Mesendoderm (in vitro differentiated cells): Measurements from ENCODE around the gene FOXE3.

ENCODE experiments used
- DNase-seq: peaks from one replicate; pipeline ENCODE4 v3.0.0; 2013
- H2AK5ac ChIP-seq: 2 replicates; pipeline ENCODE4 v1.6.1; 2013; ENCODE audit warnings: low read length, inconsistent platforms
- H2BK120ac ChIP-seq: 2 replicates; pipeline ENCODE4 v1.6.1; 2013; ENCODE audit warnings: low read depth, mild to moderate bottlenecking, low read length, moderate library complexity, mixed read lengths
- H2BK15ac ChIP-seq: replicated peaks from 2 replicates; pipeline ENCODE4 v1.6.1; 2013; ENCODE audit warnings: low read depth, mild to moderate bottlenecking, moderate library complexity
- H2BK5ac ChIP-seq: 2 replicates; pipeline ENCODE4 v1.6.1; 2013; ENCODE audit warnings: low read length, inconsistent platforms
- H3K18ac ChIP-seq: 2 replicates; pipeline ENCODE4 v1.6.1; 2013; ENCODE audit warnings: mild to moderate bottlenecking, low read length, mixed read lengths
- H3K23ac ChIP-seq: one replicate; pipeline ENCODE4 v1.6.1; 2013; ENCODE audit warnings: low read length
- H3K27ac ChIP-seq: 2 replicates; pipeline ENCODE4 v1.5.1; 2013; ENCODE audit warnings: low read depth, mild to moderate bottlenecking, inconsistent platforms, low read length, moderate library complexity
- H3K27me3 ChIP-seq: 2 replicates; pipeline ENCODE4 v1.6.1; 2013; ENCODE audit warnings: low read length, control low read depth, mild to moderate bottlenecking, inconsistent platforms; ENCODE audit not compliant: insufficient read depth, poor library complexity
- H3K36me3 ChIP-seq: 2 replicates; pipeline ENCODE4 v1.6.1; 2013; ENCODE audit warnings: low read length, inconsistent platforms; ENCODE audit not compliant: control insufficient read depth, insufficient read depth
- H3K4ac ChIP-seq: one replicate; pipeline ENCODE4 v1.6.1; 2013; ENCODE audit warnings: low read depth, mild to moderate bottlenecking, low read length, moderate library complexity
- H3K4me1 ChIP-seq: 2 replicates; pipeline ENCODE4 v1.6.1; 2013; ENCODE audit warnings: low read depth, low read length, inconsistent platforms; ENCODE audit not compliant: control insufficient read depth
- H3K4me2 ChIP-seq: 2 replicates; pipeline ENCODE4 v1.6.1; 2013; ENCODE audit warnings: low read length
- H3K4me3 ChIP-seq: 2 replicates; pipeline ENCODE4 v1.5.1; 2013; ENCODE audit warnings: mild to moderate bottlenecking, low read length
- H3K56ac ChIP-seq: one replicate; pipeline ENCODE4 v1.6.1; 2013; ENCODE audit warnings: low read length
- H3K79me1 ChIP-seq: 2 replicates; pipeline ENCODE4 v1.6.1; 2013; ENCODE audit warnings: low read length, inconsistent platforms
- H3K79me2 ChIP-seq: 2 replicates; pipeline ENCODE4 v1.6.1; 2013; ENCODE audit warnings: mild to moderate bottlenecking, low read length; ENCODE audit not compliant: control insufficient read depth, insufficient read depth
- H3K9ac ChIP-seq: 2 replicates; pipeline ENCODE4 v1.6.1; 2013; ENCODE audit warnings: low read length, inconsistent platforms
- H4K5ac ChIP-seq: one replicate; pipeline ENCODE4 v1.6.1; 2013; ENCODE audit warnings: low read length
- H4K8ac ChIP-seq: one replicate; pipeline ENCODE4 v1.6.1; 2013; ENCODE audit warnings: low read depth, mild to moderate bottlenecking, control low read depth, low read length, moderate library complexity
- WGBS: extraction: QIAGEN DNeasy Blood & Tissue Kit; methylation state at CpG from one replicate; pipeline ENCODE4 v1.1.7; 2013; ENCODE audit warnings: low lambda C conversion rate, missing lambda C conversion rate; ENCODE audit not compliant: insufficient coverage; ENCODE audit errors: extremely low coverage; 5-methylcytosine and 5-hydroxymethylcytosine counted together

FOXE3 gene

DNA sequence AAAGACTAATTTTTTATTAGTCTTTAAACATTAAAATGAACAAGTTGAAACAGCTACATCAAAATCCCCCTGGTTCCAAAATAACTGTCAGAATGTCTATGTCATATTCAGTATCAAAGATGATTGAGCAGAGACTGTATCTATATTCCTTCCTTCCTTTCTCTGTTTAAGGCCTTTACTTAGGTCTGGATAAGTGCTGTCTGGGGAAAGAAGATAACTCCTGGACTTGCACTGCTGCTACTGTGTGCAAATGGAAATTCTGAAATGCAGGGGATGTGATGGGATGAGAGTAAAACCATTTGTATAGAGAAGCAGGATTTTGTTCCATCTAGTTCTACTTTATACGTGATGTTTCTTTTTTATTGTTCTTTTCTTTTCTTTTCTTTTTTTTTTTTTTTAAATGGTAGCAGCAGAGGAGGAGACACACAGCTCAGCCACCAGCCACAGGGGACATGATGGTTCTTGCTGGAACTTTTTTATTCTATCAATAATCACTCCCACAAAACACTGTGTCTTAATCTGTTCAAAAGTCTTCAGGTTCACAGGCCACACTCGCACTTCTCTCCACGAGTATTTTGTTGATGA is 33.6 kb upstream of the FOXE3 start:
- no peak overlapping the region for H3K18ac ChIP-seq
- H3K4me2 ChIP-seq, result no peak overlapping the region
- no peak overlapping the region for H3K4ac ChIP-seq
- H3K4me3 ChIP-seq, result no peak overlapping the region
- DNase-seq, result no peak
- H3K56ac ChIP-seq, result no peak overlapping the region
- H2AK5ac ChIP-seq, result no peak overlapping the region
- no peak overlapping the region for H3K9ac ChIP-seq
- no peak overlapping the region for H4K5ac ChIP-seq
- H4K8ac ChIP-seq, result no peak overlapping the region
- no peaks in the 10 kb centered on the region for H3K79me2 ChIP-seq
- no peak overlapping the region for H3K27ac ChIP-seq
- H3K23ac ChIP-seq, result no peak overlapping the region
- H3K4me1 ChIP-seq, result no peaks in the 10 kb centered on the region
- WGBS, result no CpG with 5 or more reads among the region's 3 CpGs
- H3K79me1 ChIP-seq, result no peaks in the 10 kb centered on the region
- no peaks in the 10 kb centered on the region for H3K27me3 ChIP-seq
- no peak overlapping the region for H2BK5ac ChIP-seq
- no peak overlapping the region for H2BK15ac ChIP-seq
- H2BK120ac ChIP-seq, result no peak overlapping the region
- H3K36me3 ChIP-seq, result no peaks in the 10 kb centered on the region

DNA sequence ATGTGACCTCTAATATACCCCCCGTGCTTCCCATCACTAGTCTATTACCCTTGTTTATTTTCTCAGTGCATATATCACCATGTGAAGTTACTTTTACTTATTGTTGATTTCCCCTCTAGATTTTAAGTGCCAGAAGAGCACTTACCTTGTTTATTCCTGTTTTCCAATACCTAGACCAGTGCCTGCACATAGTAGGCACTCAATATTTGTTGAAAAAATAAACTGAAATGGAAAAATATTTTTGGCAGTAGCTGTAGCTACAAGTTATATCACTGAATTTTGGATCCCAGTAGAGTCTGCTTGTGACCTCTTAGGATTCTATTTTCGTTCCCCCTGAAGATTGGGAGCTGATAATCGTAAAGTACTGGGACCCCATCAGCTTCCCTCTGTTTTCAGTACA is 32.0 kb upstream of the FOXE3 start:
- DNase-seq, result no peak
- Histone ChIP-seq H3K27ac (no peak overlapping the region), H4K5ac (no peak overlapping the region), H3K9ac (no peak overlapping the region), H3K4me1 (no peaks in the 10 kb centered on the region), H2BK120ac (no peak overlapping the region), H2BK15ac (no peak overlapping the region), H2BK5ac (no peak overlapping the region), H3K4ac (no peak overlapping the region), H3K4me3 (no peak overlapping the region), H3K36me3 (no peaks in the 10 kb centered on the region), H3K27me3 (no peaks in the 10 kb centered on the region), H3K79me1 (no peaks in the 10 kb centered on the region), H3K4me2 (no peak overlapping the region), H4K8ac (no peak overlapping the region), H3K56ac (no peak overlapping the region), H2AK5ac (no peak overlapping the region), H3K18ac (no peak overlapping the region), H3K79me2 (no peaks in the 10 kb centered on the region), H3K23ac (no peak overlapping the region)
- WGBS, result no CpG with 5 or more reads among the region's 3 CpGs

DNA sequence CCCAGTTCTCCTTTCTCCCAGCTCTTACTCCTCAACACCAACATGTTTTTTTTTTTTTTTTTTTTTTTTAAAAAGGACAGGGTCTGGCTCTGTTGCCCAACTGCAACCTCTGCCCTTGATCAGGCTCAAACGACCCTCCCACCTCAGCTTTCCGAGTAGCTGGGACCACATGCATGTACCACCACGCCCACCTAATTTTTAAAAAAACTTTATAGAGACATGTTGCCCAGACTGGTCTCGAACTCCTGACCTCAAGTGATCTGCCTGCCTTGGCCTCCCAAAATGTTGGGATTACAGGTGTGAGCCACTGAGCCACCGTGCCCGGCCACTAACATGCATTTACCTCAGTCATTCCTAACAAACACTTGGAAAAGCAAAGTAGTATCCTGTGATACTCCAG is 31.1 kb upstream of the FOXE3 start:
- no peak overlapping the region for H4K5ac ChIP-seq
- no peaks in the 10 kb centered on the region for H3K79me1 ChIP-seq
- no peak overlapping the region for H3K4me2 ChIP-seq
- H3K9ac ChIP-seq, result no peak overlapping the region
- no peak overlapping the region for H3K4me3 ChIP-seq
- no peak overlapping the region for H4K8ac ChIP-seq
- H3K27ac ChIP-seq, result no peak overlapping the region
- no peak overlapping the region for H3K18ac ChIP-seq
- no peak overlapping the region for H3K56ac ChIP-seq
- no peak overlapping the region for H3K4ac ChIP-seq
- H2AK5ac ChIP-seq, result no peak overlapping the region
- no peaks in the 10 kb centered on the region for H3K36me3 ChIP-seq
- WGBS, result no CpG with 5 or more reads among the region's 6 CpGs
- no peak overlapping the region for H2BK5ac ChIP-seq
- no peak overlapping the region for H2BK120ac ChIP-seq
- H3K4me1 ChIP-seq, result no peaks in the 10 kb centered on the region
- H2BK15ac ChIP-seq, result no peak overlapping the region
- DNase-seq, result no peak
- no peak overlapping the region for H3K23ac ChIP-seq
- no peaks in the 10 kb centered on the region for H3K27me3 ChIP-seq
- H3K79me2 ChIP-seq, result no peaks in the 10 kb centered on the region

- H3K18ac ChIP-seq, result no peak overlapping the region
- H4K8ac ChIP-seq, result no peak overlapping the region
- H3K79me2 ChIP-seq, result no peaks in the 10 kb centered on the region
Measured at GRCh38 chr1:47386268-47386667, 29.8 kb upstream of the FOXE3 start.

GRCh38 chr1:47388030-47388890 is 27.8 kb upstream of the FOXE3 start:
- Histone ChIP-seq H4K5ac (no peak overlapping the region), H3K9ac (no peak overlapping the region), H2BK120ac (no peak overlapping the region), H2AK5ac (no peak overlapping the region), H3K36me3 (no peaks in the 10 kb centered on the region), H4K8ac (no peak overlapping the region), H3K4me2 (no peak overlapping the region), H2BK15ac (no peak overlapping the region), H3K56ac (peak overlapping the region; percentile 10), H3K4me1 (no peaks in the 10 kb centered on the region), H3K27ac (no peak overlapping the region), H3K4ac (no peak overlapping the region), H3K4me3 (no peak overlapping the region), H3K18ac (no peak overlapping the region), H2BK5ac (no peak overlapping the region), H3K23ac (no peak overlapping the region), H3K79me2 (no peaks in the 10 kb centered on the region), H3K27me3 (no peaks in the 10 kb centered on the region), H3K79me1 (no peaks in the 10 kb centered on the region)
- DNase-seq, result no peak
- WGBS, result no CpG with 5 or more reads among the region's 10 CpGs

More at GRCh38 chr1:47386268-47386667, 29.8 kb upstream of the FOXE3 start:
- H2BK5ac ChIP-seq, result no peak overlapping the region
- H3K36me3 ChIP-seq, result no peaks in the 10 kb centered on the region
- H3K79me1 ChIP-seq, result no peaks in the 10 kb centered on the region
- no peak overlapping the region for H3K9ac ChIP-seq
- no peak overlapping the region for H2BK120ac ChIP-seq
- no peak overlapping the region for H3K23ac ChIP-seq
- no peak overlapping the region for H4K5ac ChIP-seq
- no peak overlapping the region for H3K56ac ChIP-seq
- no peak for DNase-seq
- no peak overlapping the region for H3K27ac ChIP-seq
- no peak overlapping the region for H3K4me3 ChIP-seq
- no peak overlapping the region for H2BK15ac ChIP-seq
- H3K27me3 ChIP-seq, result no peaks in the 10 kb centered on the region
- no peaks in the 10 kb centered on the region for H3K4me1 ChIP-seq
- H3K4me2 ChIP-seq, result no peak overlapping the region
- no peak overlapping the region for H2AK5ac ChIP-seq
- H3K4ac ChIP-seq, result no peak overlapping the region
- WGBS, result no CpG with 5 or more reads among the region's 5 CpGs
